ENCODE results near the gene SS18.

Gene SS18

DNA sequence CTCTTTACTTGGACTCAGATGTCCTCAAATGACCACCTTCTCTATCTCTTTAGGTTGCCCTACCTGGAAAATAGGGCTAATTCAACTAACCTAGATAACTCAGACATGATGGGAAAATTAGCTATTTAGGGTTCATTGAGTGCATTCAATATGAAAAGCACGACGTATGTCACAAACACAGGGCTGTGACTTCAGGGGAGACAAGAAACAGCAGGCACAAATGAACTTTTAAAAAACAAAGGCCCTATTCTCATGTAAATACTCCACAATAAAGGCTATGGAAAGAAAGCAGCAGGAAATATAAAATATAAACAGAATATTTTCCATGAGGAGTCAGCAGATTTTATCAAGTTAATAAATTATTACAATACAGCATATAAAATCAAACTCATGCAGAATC is 97.8 kb downstream of the SS18 start:
- no peak for DNase-seq

DNA sequence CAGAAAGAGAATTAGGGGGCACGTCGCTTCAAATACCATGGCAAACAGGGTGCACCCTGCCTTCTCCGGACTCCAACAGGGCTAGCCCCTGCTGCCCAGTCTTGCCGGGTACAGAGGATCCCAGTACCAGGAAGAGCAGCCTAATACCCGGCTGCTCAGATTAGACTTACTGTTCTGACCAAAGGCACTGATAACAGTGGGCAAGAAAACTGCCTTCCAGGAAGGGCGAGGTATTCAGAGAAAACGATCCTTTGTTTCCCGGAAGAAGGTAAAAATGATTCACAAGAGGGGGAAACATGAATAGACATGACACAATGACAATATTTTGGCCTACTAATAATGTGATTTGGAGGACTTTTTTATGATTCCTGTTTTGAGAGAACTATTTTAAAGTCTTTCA is 99.9 kb downstream of the SS18 start:
- no peak for DNase-seq

DNA sequence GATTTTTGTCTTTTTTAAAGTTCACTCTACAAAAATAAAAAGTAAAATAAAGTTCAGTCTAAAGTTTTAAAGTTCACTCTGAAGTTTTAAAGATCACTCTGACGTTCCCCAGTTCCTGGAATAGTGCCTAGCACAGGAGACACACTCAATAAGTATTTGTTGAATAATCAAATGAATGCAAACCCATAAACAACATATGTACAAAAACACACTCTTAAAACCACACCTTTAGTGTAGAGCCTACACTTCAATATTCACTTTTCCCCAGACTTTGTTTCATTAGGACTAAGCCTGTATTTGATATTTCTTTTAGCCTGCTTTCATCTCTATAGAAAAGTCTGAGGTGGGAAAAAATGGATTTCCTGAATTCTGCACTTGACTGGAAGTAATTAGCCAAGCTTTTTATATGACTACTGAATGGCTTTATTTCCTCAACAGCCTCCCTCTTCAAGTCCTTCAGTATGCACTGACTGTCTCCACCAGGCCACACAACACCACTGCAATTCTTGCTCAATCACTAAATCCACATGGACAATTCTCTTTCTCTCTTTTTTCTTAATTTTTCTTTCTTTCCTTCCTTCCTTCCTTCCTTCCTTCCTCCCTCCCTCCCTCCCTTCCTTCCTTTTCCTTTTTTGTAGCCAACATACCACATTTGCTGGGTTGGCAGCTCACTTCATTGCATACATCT is 104.6 kb downstream of the SS18 start:
- no peak for DNase-seq

DNA sequence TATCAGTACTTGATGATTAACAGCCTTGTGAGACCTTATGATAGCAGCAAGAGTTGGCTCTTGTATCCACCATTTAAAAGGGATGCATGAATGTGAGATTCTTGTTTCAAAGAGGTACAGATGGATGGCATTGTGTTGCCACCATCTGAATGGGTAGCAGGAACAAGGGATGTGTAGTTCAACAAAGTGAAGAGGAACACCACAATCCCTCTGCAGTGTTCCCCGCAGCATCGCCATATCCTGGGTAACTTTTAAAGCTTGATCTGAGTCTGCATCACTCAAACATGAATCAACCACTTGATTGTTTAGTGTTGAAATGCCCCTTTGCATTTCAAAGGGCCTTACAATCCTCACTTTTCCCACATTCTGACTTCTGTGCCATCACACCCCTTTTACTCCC is 106.7 kb downstream of the SS18 start:
- no peak for DNase-seq

DNA sequence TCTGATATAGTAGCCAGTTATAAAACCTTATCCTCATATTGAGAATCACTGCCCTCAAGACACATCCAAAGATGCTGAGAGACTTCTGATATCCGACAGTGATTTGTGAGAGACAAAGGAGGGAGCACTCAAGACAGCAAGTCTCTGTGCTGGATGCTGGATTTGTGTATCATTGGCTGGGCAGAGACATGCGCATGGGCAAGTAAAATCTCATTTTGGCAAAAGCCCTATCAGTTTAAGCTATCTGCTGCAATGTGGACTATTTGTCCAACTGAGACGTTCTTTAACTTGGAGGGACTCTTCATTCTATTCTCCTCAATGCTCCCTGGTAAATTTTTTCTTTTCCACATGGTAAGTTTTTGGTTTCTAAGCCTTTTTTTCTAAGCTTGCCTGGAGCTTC is 107.5 kb downstream of the SS18 start:
- DNase-seq, result no peak

DNA sequence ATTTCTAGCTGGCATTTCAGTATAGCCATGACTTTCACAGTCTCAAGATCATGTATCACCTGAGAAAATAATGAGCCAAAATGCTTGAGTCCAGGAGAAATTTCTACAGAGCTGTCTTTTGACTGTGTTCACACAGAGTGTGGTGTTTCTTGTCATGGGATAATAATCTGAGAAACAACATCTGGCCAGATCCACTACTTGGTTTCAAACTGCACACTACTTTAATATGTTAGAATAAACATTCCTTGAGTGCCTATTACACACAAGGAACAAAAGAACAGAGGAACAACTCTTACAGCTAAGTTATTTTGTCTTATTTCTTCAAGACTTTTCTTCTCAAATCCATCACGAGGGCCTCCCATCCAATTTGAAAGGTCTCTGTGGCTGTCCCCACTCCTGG is 108.3 kb downstream of the SS18 start:
- no peak for DNase-seq

DNA sequence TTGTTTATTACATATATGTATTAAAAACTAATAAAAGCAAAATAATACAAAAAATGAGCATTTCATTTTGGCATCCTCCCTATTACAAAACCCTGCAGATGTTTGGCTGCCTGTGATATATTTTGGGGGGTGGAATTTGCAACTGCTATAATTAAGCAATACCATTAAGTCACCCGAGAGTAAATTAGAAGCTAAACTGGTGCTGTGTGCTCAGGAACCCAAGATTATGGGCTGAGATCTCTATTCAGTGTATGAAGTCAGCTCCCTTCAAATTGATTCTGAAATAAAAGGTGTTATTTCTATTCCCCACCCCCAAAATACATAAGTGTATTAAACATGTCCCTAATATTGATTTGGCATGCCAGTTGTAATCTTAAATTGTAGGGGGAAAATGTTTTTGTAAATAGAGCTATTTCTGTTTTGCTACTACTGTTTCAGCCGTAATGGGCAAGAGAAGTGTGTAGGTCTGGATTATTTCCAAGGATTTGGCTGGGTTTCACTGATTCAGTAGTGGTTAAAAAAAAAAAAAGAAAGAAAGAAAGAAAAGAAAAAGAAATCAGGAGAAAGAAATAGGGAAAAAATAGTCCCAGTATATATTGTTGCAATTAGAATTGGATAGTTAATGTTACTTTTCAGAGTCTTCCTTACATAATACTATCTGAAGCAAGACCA is 110.9 kb downstream of the SS18 start:
- no peak for DNase-seq

DNA sequence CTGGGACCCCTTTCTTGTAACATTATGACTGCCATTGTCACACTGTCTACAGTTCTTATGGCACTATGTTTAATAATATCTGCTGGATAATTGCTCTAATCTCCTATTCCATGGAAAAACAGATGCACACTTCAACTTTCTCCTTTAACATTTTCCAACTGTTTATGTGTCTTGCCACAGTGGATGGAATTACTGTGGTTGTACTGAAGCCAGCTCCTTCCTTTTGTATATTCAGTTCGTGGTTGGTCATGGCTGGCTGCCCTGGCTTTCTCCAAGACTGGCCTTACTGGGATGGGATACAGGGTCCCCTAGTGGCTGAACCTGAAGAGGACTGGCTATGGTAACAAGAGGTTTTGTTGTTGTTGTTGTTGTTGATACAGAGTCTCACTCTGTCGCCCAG is 113.9 kb downstream of the SS18 start:
- no peak for DNase-seq

DNA sequence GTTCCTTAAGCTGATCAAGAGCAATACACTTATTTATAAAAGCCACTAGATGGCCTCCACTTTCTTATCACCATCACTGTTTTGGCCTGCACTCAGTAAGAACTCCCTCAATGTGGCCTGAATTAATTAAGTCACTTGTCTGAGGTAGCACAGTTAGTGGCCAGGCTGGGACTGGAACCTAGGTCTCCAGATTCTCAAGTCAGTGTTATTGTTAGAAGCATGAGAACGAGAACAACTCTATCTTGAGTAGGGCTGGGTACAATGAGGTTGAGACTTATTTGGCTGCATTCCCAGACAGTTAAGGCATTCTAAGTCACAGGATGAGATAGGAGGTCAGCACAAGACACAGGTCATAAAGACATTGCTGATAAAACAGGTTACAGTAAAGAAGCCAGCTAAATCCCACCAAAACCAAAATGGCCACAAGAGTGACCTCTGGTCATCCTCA is 115.8 kb downstream of the SS18 start:
- DNase-seq, result no peak
